Gastrocnemius medialis (tissue), 4 donors: ENCODE data around the gene ADAMTSL3.

Experiments used
- CTCF ChIP-seq, 5 experiments: fragments of 450-650 bp in 3 of 5; fragments of 200-600 bp in 2 of 5; sonication (generic) in 2 of 5; IDR thresholded peaks in 4 of 5; conservative IDR thresholded peaks in 1 of 5; 1 replicate in 4 of 5; 2 replicates in 1 of 5; pipeline ENCODE4 v1.5.1; 2016 to 2019; ENCODE audit warnings: antibody characterized with exemption in 5 of 5, mild to moderate bottlenecking in 3 of 5, moderate library complexity in 3 of 5
- POLR2A ChIP-seq, 2 donors: fragments of 450-650 bp; IDR thresholded peaks; one replicate each; pipeline ENCODE4 v1.6.1; 2017; ENCODE audit warnings: antibody characterized with exemption in 2 of 2, mild to moderate bottlenecking in 2 of 2, moderate library complexity in 2 of 2

GRCh38 chr15:83734487-83734886, 80.6 kb downstream of the ADAMTSL3 start:
- TF ChIP-seq POLR2A (IDR thresholded peaks at IDR 0.05) = no peak
- no peak for TF ChIP-seq CTCF (IDR thresholded peaks at IDR 0.05 in 4 of 5, conservative IDR thresholded peaks at IDR 0.05 in 1 of 5)
